HG03571 (cell line): ENCODE measurements around the gene NCF1.
"Not testable (repeated sequence)": the region's sequence is repeated elsewhere in the genome, so short reads cannot be mapped to it uniquely, and the experiment has no call there.

Experiments
- ATAC-seq: cut with Tn5 transposase; IDR thresholded peaks from one replicate; pipeline ENCODE4 v1.9.1; 2021; ENCODE audit not compliant: unreplicated experiment

The NCF1 gene

GRCh38 chr7:74773760-74774750, at the start of gene NCF1:
NCF1 (plus strand) TSS chr7:74774011; CDS start chr7:74774032, 21 bp downstream.
- ATAC-seq = peak; percentile 78

DNA sequence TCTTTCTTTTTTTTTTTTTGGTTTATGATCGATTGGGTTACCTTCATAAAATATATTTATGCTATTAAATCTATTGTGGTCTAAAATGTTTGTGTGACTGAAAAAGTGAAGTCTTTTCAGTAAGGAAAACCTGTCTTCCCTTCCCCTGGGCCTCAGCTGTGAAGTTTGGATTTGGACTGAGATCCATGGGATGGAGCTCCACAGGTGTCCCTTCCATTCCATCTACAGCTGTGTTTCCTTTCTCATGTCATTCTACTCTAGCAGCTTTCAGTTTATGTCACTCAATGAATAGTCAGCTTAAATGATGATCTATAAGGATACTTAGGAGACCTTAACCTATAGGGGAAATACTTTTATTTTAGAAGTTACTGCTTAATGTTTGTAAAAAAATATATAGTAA, 48.0 kb upstream of the NCF1 start:
- no peak for ATAC-seq

GRCh38 chr7:74726309-74727101, 47.3 kb upstream of the NCF1 start:
- ATAC-seq = no peak

DNA sequence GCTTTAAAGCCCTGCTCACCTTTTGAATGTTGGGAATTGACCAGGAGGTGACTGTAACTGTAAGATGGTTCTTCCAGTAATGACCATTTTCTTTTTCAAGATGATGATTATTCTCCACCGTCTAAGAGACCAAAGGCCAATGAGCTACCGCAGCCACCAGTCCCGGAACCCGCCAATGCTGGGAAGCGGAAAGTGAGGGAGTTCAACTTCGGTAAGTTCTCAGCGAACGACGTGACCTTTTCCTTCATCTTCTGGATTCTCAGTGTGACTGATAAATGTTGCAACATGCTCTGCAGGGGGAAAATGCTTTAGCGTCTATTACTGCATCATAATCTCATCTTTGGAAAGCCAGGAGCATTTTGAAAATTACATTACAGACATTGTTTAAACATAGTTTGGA, 45.1 kb upstream of the NCF1 start:
- ATAC-seq = not testable (repeated sequence)

- ATAC-seq = not testable (repeated sequence)
Measured at GRCh38 chr7:74730186-74730585, 43.6 kb upstream of the NCF1 start.

DNA sequence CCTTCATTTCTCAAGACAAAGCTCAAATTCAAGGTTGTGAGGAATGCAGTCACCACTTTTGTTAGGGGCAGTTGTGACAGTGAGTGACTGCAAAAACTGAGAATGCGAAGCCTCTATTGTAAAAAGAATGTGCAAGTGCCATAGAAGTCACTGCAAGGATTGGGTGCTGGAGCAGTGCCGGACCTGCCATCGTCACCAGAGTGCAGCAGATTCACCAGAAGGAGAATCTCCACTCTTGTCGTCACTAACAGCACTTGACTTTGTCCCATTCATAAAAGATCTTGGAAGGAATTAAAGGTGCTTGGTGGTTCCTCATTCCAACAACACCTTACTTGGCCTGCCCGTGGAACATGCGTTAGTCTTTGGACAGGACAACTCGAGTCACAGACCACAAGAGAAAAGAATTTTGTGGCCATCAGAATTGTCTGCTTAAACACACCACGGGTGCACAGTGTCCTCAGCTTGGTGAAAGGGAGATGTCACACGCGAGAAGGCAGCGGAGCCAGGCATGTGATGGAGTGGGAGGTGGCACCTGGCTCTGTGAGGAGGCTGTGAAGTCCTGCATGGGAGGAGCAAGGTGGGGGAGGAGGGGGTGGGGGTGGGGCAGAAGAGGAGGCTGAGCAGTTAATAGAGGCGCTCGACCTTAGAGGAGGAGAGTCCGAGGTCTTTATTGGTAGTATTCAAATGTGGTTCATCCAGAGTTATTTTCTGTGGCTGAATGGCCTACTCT, 33.7 kb upstream of the NCF1 start:
- not testable (repeated sequence) for ATAC-seq

DNA sequence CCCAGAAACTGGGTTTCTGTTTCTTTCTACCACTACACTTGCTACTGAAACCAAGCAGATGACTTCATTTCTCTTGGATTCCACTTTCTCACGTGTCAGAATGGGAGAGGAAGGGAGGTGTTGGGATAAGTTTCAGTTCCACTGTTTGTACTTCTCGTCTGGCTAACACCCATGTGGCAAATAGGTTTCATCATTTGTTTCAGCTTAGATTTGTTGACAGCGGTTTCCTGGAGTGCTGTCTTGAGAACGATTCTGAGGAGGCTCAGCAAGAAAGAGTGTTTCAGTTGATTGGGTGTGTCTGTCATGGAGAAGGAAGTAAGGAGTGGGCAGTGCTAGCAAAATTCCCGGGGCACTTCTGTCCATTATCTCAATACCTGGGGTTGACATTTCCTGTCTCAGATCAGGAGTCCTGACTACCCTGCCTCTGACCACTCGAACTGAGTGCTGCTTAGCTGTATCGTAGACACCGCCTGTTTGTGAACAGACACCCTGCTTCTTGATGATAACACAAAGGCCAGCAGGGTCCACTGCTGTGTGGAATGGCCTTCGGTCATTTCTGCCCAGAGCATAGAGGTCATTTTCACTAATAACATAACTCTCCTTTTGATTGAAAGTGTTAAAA, 29.8 kb upstream of the NCF1 start:
- not testable (repeated sequence) for ATAC-seq

DNA sequence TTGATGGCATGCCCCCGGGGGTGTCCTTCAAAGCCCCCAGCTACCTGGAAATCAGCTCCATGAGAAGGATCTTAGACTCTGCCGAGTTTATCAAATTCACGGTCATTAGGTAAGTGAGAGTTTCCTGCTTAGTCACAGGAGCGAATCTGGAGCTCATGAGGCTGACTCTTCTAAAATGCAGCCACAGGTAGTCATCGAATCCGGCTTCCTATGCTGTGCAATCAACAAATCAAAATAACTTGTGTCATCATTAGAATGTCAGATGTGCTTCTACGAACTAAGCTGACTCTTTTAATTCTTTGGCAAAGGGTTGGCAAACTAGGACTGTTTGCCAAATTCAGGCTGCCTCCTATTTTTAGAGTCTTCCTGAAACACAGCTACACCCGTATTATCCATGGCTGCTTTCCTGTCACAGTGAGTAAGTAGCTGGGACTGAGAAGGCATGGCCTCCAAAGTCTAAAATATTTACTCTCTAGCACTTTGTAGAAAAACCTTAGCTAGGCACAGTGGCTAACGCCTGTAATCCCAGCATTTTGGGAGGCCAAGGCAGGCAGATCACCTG, 19.8 kb upstream of the NCF1 start:
- ATAC-seq = not testable (repeated sequence)

DNA sequence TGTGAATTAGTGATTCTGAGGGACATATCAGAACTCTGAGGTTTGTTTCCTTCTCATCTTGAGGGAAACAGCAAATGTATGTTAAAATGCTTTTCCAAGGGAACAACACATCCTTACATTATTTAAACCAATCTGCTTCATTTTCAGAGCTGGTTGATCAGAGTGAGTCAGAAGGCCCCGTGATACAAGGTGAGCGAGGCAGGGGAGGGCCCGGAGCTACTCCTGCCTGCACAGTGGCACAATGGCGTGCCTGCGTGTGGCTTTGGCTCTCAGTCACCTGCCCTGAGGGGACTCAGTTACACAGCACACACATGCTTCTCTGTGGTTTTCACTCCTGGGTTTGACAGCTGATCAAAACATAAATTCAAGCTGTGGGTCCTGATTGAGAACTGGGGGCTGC, 17.1 kb upstream of the NCF1 start:
- not testable (repeated sequence) for ATAC-seq

- ATAC-seq = not testable (repeated sequence)
Measured at GRCh38 chr7:74758268-74758667, 15.5 kb upstream of the NCF1 start.

- not testable (repeated sequence) for ATAC-seq
Measured at GRCh38 chr7:74758982-74759381, 14.8 kb upstream of the NCF1 start.

GRCh38 chr7:74765205-74765918, 8.4 kb upstream of the NCF1 start:
- ATAC-seq = not testable (repeated sequence)

- not testable (repeated sequence) for ATAC-seq
Measured at GRCh38 chr7:74766509-74766908, 7.3 kb upstream of the NCF1 start.

GRCh38 chr7:74766991-74767390, 6.8 kb upstream of the NCF1 start:
- ATAC-seq = not testable (repeated sequence)

GRCh38 chr7:74770062-74770461, 3.7 kb upstream of the NCF1 start:
- ATAC-seq = not testable (repeated sequence)

DNA sequence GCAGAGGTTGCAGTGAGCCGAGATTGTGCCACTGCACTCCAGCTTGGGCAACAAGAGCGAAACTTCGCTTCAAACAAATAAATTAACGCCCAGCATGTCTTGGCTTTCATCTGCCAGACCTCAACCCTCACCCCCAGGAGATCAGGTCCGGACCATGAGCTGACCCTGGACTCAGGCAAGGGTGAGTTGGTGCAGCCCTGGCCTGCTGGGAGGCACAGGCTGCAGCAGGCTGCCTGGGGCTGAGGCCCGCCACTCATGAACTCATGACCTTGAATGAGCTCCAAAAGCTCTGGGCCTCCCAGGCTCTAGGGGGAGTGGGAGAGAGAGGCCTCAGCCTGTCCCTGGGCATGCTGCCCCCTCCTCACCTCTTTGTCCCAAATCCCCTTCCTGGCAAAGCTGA, 1.7 kb upstream of the NCF1 start:
- not testable (repeated sequence) for ATAC-seq

DNA sequence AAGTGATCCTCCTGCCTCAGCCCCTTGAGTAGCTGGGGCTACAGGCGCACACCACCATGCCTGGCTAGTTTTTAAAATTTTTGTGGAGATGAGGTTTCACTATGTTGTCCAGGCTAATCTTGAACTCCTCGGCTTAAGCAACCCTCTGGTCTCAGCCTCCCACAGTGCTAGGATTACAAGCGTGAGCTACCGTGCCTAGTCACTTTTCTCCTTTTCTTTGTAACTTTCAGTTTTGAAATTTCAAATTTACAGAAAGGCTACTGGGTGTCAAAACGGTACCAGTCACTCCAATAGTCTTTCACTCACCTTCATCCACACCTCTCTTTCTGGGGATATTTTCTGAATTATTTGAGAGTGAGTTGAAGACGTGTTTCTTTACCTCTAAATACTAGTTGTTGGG, 1.3 kb downstream of the NCF1 start:
- not testable (repeated sequence) for ATAC-seq

DNA sequence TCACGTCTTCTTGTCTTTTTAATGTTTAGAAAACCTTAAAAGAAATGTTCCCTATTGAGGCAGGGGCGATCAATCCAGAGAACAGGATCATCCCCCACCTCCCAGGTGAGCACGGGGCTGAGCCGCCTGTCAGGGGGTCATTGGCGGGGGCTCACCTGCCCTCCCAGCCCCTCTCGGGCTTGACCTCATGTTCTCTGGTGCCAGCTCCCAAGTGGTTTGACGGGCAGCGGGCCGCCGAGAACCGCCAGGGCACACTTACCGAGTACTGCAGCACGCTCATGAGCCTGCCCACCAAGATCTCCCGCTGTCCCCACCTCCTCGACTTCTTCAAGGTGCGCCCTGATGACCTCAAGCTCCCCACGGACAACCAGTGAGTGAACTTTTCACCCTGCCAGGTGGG, 5.2 kb downstream of the NCF1 start:
- not testable (repeated sequence) for ATAC-seq

GRCh38 chr7:74781746-74782145, 7.9 kb downstream of the NCF1 start:
- ATAC-seq = not testable (repeated sequence)
